PC-9 (cell line): ENCODE data around the gene CLDN22. TPM values are rescaled to one million over a fixed set of nuclear protein-coding genes. Genes with fewer than 3 reads are reported as not detected.

Experiments
- BruUV-seq: library from RNA; stranded (reverse); fragments of 400-500 nt; replicated peaks from 2 replicates; lab custom pipeline; 2021; lab: Mats Ljungman, UMichigan
- CTCF ChIA-PET: fragments of 300-600 bp; sonication (Branson Sonifier 250); formaldehyde crosslinking; loops from one replicate; lab custom pipeline; 2022; ENCODE audit warnings: antibody characterized with exemption; lab: Charles Lee
- POLR2A ChIA-PET: fragments of 300-600 bp; sonication (Branson Sonifier 250); formaldehyde crosslinking; loops from one replicate; lab custom pipeline; 2022; ENCODE audit warnings: antibody characterized with exemption; ENCODE audit not compliant: unreplicated experiment; lab: Charles Lee
- DNase-seq, 2 experiments: peaks; one replicate each; pipeline versions ENCODE4 v3.0.0 to v3.0.0-alpha.2; 2015 to 2022; ENCODE audit warnings: mixed read lengths in 1 of 2
- H2AFZ ChIP-seq: fragments of 200-600 bp; sonication (generic); 2 replicates; pipeline ENCODE4 v1.8.1; 2017; ENCODE audit warnings: antibody characterized with exemption
- H3F3A ChIP-seq: fragments of 200-600 bp; sonication (generic); 2 replicates; pipeline ENCODE4 v1.8.1; 2017; ENCODE audit warnings: antibody characterized with exemption, mild to moderate bottlenecking, low read depth; ENCODE audit not compliant: insufficient read depth
- H3K27ac ChIP-seq: fragments of 200-600 bp; sonication (generic); 2 replicates; pipeline ENCODE4 v1.6.1; 2016; ENCODE audit warnings: mixed run types
- H3K27me3 ChIP-seq: fragments of 200-600 bp; sonication (generic); 2 replicates; pipeline ENCODE4 v1.6.1; 2016; ENCODE audit warnings: low read depth, mixed run types; ENCODE audit not compliant: insufficient read depth
- H3K36me3 ChIP-seq: fragments of 200-600 bp; sonication (generic); 2 replicates; pipeline ENCODE4 v1.6.1; 2016; ENCODE audit warnings: low read depth, mixed run types
- H3K4me1 ChIP-seq: fragments of 200-600 bp; sonication (generic); replicated peaks from 2 replicates; pipeline ENCODE4 v1.6.1; 2016; ENCODE audit warnings: mixed run types; ENCODE audit not compliant: insufficient read depth
- H3K4me2 ChIP-seq: fragments of 200-600 bp; sonication (generic); 2 replicates; pipeline ENCODE4 v1.6.1; 2017; ENCODE audit warnings: mixed run types
- H3K4me3 ChIP-seq: fragments of 200-600 bp; sonication (generic); 2 replicates; pipeline ENCODE4 v1.6.1; 2016; ENCODE audit warnings: mixed run types
- H3K79me2 ChIP-seq: fragments of 200-600 bp; sonication (generic); 2 replicates; pipeline ENCODE4 v1.6.1; 2017; ENCODE audit warnings: low read depth, mixed run types
- H3K9me2 ChIP-seq: fragments of 200-600 bp; sonication (generic); 2 replicates; pipeline ENCODE4 v1.8.1; 2017; ENCODE audit warnings: mild to moderate bottlenecking; ENCODE audit not compliant: insufficient read depth
- H3K9me3 ChIP-seq: fragments of 200-600 bp; sonication (generic); 2 replicates; pipeline ENCODE4 v1.8.1; 2016; ENCODE audit warnings: low read depth; ENCODE audit not compliant: insufficient read depth
- H4K20me1 ChIP-seq: fragments of 200-600 bp; sonication (generic); 2 replicates; pipeline ENCODE4 v1.8.1; 2017; ENCODE audit not compliant: insufficient read depth
- CTCF ChIP-seq: fragments of 200-600 bp; sonication (generic); conservative IDR thresholded peaks from 2 replicates; pipeline ENCODE4 v1.6.1; 2017; ENCODE audit warnings: mixed run types, antibody characterized with exemption, mild to moderate bottlenecking, moderate library complexity
- EZH2 ChIP-seq: fragments of 200-600 bp; sonication (generic); IDR thresholded peaks from 2 replicates; pipeline ENCODE4 v1.8.0; 2017; ENCODE audit warnings: antibody characterized with exemption, low read depth
- intact Hi-C: fragments of 100-400 bp; cut with micrococcal nuclease; formaldehyde crosslinking; loops from one replicate; pipeline ENCODE4 v1.10.0; 2022; ENCODE audit not compliant: unreplicated experiment
- total RNA-seq: library from RNA; stranded (reverse); gene quantifications from 2 replicates; pipeline ENCODE4 v1.2.3, GENCODE V29; 2021

The CLDN22 gene
- total RNA-seq, 1 experiment from 2014 or later, result not detected

GRCh38 chr4:183284258-183284785 lies 35.8 kb downstream of the CLDN22 start:
- no peaks in the 10 kb centered on the region for H3K4me1 ChIP-seq
- TF ChIP-seq EZH2, result no peak
- TF ChIP-seq CTCF, result no peak
- ChIA-PET POLR2A (no interaction called here), CTCF (no interaction called here)
- no peak overlapping the region for H3K4me3 ChIP-seq
- no peaks in the 10 kb centered on the region for H3K79me2 ChIP-seq
- H3K27me3 ChIP-seq, result no peaks in the 10 kb centered on the region
- BruUV-seq, result no TSS peak
- H2AFZ ChIP-seq, result no peak overlapping the region
- no peak for DNase-seq
- no peaks in the 10 kb centered on the region for H4K20me1 ChIP-seq
- H3K27ac ChIP-seq, result no peak overlapping the region
- H3K9me2 ChIP-seq, result no peaks in the 10 kb centered on the region
- H3K9me3 ChIP-seq, result no peaks in the 10 kb centered on the region
- intact Hi-C loops, result no loop called here
- H3K36me3 ChIP-seq, result no peaks in the 10 kb centered on the region
- no peaks in the 10 kb centered on the region for H3F3A ChIP-seq
- no peak overlapping the region for H3K4me2 ChIP-seq

- ChIA-PET POLR2A (no interaction called here), CTCF (no interaction called here)
- no peak for TF ChIP-seq EZH2
- TF ChIP-seq CTCF, result no peak
- Histone ChIP-seq H2AFZ (no peak overlapping the region), H3F3A (no peaks in the 10 kb centered on the region), H3K36me3 (0 out of 2 replicates have a peak, but pooled peaks cover 7% of the 10 kb centered on the region), H3K27ac (no peak overlapping the region), H3K9me3 (peaks cover 4% of the 10 kb centered on the region; the same call in 1 of the 2 replicates), H3K4me1 (no peaks in the 10 kb centered on the region), H3K4me3 (no peak overlapping the region), H3K27me3 (no peaks in the 10 kb centered on the region), H3K4me2 (no peak overlapping the region), H4K20me1 (no peaks in the 10 kb centered on the region), H3K9me2 (no peaks in the 10 kb centered on the region), H3K79me2 (no peaks in the 10 kb centered on the region)
- intact Hi-C loops, result no loop called here
- no peak for DNase-seq
- BruUV-seq, result no TSS peak
Measured at GRCh38 chr4:183276106-183276505, 44.0 kb downstream of the CLDN22 start.

GRCh38 chr4:183272384-183272783 lies 47.7 kb downstream of the CLDN22 start:
- H3K36me3 ChIP-seq, result 0 out of 2 replicates have a peak, but pooled peaks cover 11% of the 10 kb centered on the region
- no peaks in the 10 kb centered on the region for H3K4me1 ChIP-seq
- DNase-seq, result no peak
- peaks cover 4% of the 10 kb centered on the region; the same call in 1 of the 2 replicates for H3K9me3 ChIP-seq
- H2AFZ ChIP-seq, result no peak overlapping the region
- no peaks in the 10 kb centered on the region for H3K79me2 ChIP-seq
- no peaks in the 10 kb centered on the region for H4K20me1 ChIP-seq
- TF ChIP-seq EZH2 (no peak), CTCF (no peak)
- no peaks in the 10 kb centered on the region for H3K9me2 ChIP-seq
- BruUV-seq, result no TSS peak
- H3K4me3 ChIP-seq, result no peak overlapping the region
- ChIA-PET POLR2A (no interaction called here), CTCF (no interaction called here)
- H3K27ac ChIP-seq, result no peak overlapping the region
- H3K27me3 ChIP-seq, result no peaks in the 10 kb centered on the region
- no peak overlapping the region for H3K4me2 ChIP-seq
- intact Hi-C loops, result no loop called here
- H3F3A ChIP-seq, result no peaks in the 10 kb centered on the region
